ENCODE measurements around the gene GRIA4. TPM values are rescaled to one million over a fixed set of nuclear protein-coding genes. Genes with fewer than 3 reads are reported as not detected.

The GRIA4 gene
- total and polyA plus RNA-seq, 2 of the 13 experiments (the other 11 are each of a cell fraction or from before 2014, with no cell fraction given) = not detected

- Histone ChIP-seq H3K27me3 (ENCODE audit: control insufficient read depth in 1 of 2, insufficient read depth in 2 of 2, low read length in 2 of 2) (no peaks in the 10 kb centered on the region), H2AFZ (ENCODE audit: low read length) (no peak overlapping the region), H4K20me1 (ENCODE audit: insufficient read depth, low read length) (no peaks in the 10 kb centered on the region), H3K9ac (ENCODE audit: insufficient read depth, low read depth, low read length) (no peak overlapping the region), H3K4me2 (ENCODE audit: low read depth, low read length) (no peak overlapping the region), H3K36me3 (replicated peaks in 1 of 2; ENCODE audit: control insufficient read depth in 1 of 2, insufficient read depth in 2 of 2, low read length in 2 of 2) (no peaks in the 10 kb centered on the region), H3K9me3 (ENCODE audit: low read length) (no peaks in the 10 kb centered on the region), H3K4me1 (ENCODE audit: insufficient read depth, low read length) (no peaks in the 10 kb centered on the region), H3K27ac (ENCODE audit: extremely low read length, insufficient read depth, low read length) (no peak overlapping the region), H3K79me2 (ENCODE audit: insufficient read depth, low read length) (no peaks in the 10 kb centered on the region), H3K4me3 (replicated peaks in 1 of 3; ENCODE audit: insufficient read depth in 1 of 3, low read depth in 2 of 3, low read length in 3 of 3) (no peak overlapping the region)
- ChIA-PET CTCF (ENCODE audit: low intra/inter-chr PET ratio, low total read pairs) (no interaction called here), POLR2A (no interaction called here)
- intact Hi-C loops (cut with micrococcal nuclease; ENCODE audit: unreplicated experiment) (no loop called here), in situ Hi-C loops (cut with HindIII; ENCODE audit: extremely low pct_ligation_motif_present, low pct_unique_long_range_greater_than_20kb) (no loop called here)
- WGBS (ENCODE audit: low lambda C conversion rate) = 25% methylated on average over 2 of the region's 2 CpGs
- no TSS peak for BruUV-seq (replicated peaks)
- FAIRE-seq (no peak), ATAC-seq (no peak), DNase-seq (ENCODE audit: low spot score) (no peak)
- TF ChIP-seq MAFF (IDR thresholded peaks at IDR 0.05; ENCODE audit: low read depth, low read length) (no peak), SIX4 (CRISPR knock-in tag; IDR thresholded peaks at IDR 0.05) (no peak), ZNF280B (CRISPR knock-in tag; IDR thresholded peaks at IDR 0.05; ENCODE audit: borderline replicate concordance) (no peak), ZNF567 (CRISPR knock-in tag; IDR thresholded peaks at IDR 0.05; ENCODE audit: borderline replicate concordance) (no peak), SOX6 (IDR thresholded peaks at IDR 0.05) (no peak), SOX6 (CRISPR knock-in tag; IDR thresholded peaks at IDR 0.05) (no peak), GPBP1L1 (CRISPR knock-in tag; IDR thresholded peaks at IDR 0.05) (no peak), ZNF205 (CRISPR knock-in tag; IDR thresholded peaks at IDR 0.05) (no peak), ZNF121 (CRISPR knock-in tag; IDR thresholded peaks at IDR 0.05) (no peak), ZSCAN29 (CRISPR knock-in tag; conservative IDR thresholded peaks at IDR 0.05) (no peak), TSC22D2 (CRISPR knock-in tag; IDR thresholded peaks at IDR 0.05; ENCODE audit: borderline replicate concordance) (no peak), NFIB (CRISPR knock-in tag; IDR thresholded peaks at IDR 0.05; ENCODE audit: borderline replicate concordance) (no peak)
These were observed 21.9 kb upstream of the GRIA4 start for GRCh38 chr11:105588001-105588400.
